Activated naive CD4-positive, alpha-beta T cell treated with anti-CD3 and anti-CD28 coated beads, Interleukin-2, amount 50 U/mL, for 24 hours (primary cell): ENCODE results near the gene RPL22.

ENCODE experiments used
- H3K27ac Mint-ChIP-seq: one replicate; pipeline ENCODE4 v1.8.0; 2021; ENCODE audit warnings: mild to moderate bottlenecking, mixed read lengths
- H3K27me3 Mint-ChIP-seq: one replicate; pipeline ENCODE4 v1.8.0; 2021; ENCODE audit warnings: mixed read lengths
- H3K36me3 Mint-ChIP-seq: one replicate; pipeline ENCODE4 v1.8.0; 2021; ENCODE audit warnings: mixed read lengths
- H3K4me1 Mint-ChIP-seq: one replicate; pipeline ENCODE4 v1.8.0; 2021; ENCODE audit warnings: mixed read lengths
- H3K4me3 Mint-ChIP-seq: one replicate; pipeline ENCODE4 v1.8.0; 2021; ENCODE audit warnings: mild to moderate bottlenecking, mixed read lengths
- H3K9me3 Mint-ChIP-seq: one replicate; pipeline ENCODE4 v1.8.0; 2021; ENCODE audit warnings: mixed read lengths

The RPL22 gene

DNA sequence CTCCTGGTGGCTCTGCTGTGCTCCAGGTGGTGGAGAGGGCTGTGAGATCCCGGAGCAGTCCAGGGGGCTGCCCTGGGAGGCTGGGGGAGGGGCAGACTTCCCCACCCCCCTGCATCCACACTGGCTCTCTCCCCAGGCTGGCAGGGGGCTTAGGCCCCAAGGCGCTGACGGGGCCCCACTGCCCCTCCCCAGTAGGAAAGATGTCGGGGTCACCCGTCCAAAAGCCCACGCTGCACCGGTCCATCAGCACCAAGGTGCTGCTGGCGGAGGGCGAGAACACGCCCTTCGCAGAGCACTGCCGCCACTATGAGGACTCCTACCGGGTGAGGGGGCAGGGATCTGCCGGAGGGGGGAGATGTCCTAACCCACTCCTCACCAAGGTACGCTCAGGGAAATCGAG lies 12.3 kb upstream of the RPL22 start:
- Mint-ChIP-seq H3K4me1 (no peaks in the 10 kb centered on the region), H3K36me3 (no peaks in the 10 kb centered on the region), H3K4me3 (no peak overlapping the region), H3K9me3 (no peaks in the 10 kb centered on the region), H3K27ac (no peak overlapping the region), H3K27me3 (peaks cover 16% of the 10 kb centered on the region)

DNA sequence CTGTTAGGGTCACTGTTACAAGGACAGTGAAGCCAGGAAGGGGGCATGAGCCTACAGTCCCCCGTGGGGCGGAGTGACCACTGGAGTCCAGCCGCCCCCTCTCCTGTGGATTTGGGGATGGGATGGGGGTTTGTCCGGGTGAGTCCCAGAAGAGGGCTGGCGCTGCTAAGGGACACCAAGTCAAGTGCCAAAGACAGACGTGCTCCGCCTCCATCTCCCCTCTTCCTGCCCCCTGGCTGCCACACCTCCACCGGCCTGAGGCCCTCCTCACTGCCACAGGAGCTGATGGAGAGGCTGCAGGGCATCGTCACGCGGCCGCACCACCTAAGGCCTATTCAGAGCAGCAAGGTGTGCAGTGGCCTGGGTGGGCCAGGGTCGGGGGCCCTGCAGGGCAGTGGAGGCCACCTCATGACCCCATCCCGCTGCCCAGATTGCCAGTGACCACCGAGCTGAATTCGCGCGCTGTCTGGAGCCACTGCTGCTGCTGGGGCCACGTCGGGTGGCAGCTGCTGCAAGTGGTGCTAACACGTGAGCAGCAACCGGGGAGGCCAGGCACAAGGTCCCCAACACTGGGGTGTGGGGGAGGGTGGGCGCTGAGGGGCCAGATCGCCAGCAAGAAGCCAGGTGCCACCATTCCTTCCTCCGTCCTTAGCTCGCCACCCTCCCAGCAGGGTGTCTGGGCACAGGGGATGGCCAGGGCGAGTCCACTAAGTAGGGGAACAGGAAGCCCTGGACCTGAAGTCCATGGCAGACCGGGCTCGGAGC lies 11.4 kb upstream of the RPL22 start:
- H3K27ac Mint-ChIP-seq: no peak overlapping the region
- H3K27me3 Mint-ChIP-seq: peaks cover 17% of the 10 kb centered on the region
- no peaks in the 10 kb centered on the region for H3K36me3 Mint-ChIP-seq
- H3K4me3 Mint-ChIP-seq: no peak overlapping the region
- H3K4me1 Mint-ChIP-seq: no peaks in the 10 kb centered on the region
- no peaks in the 10 kb centered on the region for H3K9me3 Mint-ChIP-seq

DNA sequence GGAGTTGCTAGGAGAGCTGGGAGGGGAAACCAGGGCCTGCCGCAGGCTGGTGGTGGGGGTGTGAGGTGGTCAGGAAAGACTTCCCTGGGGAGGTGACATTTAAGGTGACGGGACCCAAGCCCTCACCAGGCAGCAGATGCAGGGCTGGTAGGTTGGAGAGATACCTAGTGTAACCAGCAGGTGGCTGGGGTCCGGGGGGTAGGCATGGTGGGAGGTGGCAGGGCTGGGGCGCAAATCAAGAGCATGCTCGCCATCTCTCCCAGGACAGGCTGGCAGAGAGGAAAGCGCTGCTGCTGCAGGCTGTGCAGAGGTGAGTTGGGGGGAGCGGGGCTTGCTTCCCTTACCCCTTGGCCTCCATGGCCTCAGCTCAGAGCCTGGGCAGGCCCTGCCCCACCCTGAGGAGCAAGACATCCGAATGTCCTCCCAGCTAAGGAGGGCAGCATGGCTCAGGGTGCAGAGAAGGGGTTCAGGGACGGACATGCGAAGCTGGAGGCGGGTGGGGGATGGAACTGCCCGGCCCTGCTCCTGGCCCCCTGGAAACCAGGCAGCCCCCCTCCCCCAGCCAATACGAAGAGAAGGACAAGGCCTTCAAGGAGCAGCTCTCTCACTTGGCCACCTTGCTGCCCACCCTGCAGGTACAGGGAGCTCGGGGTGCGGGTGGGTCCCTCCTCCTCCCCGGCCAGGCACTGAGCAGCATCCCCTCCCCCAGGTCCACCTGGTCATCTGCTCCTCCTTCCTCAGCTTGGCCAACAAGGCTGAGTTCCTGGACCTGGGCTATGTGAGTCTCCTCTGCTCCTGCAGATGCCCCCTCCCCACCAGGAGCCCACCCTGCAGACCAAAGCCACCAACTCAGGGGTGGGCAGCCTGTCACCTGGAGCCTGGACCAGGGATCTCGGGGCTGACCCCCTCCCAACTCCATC lies 10.5 kb upstream of the RPL22 start:
- Mint-ChIP-seq H3K27ac (no peak overlapping the region), H3K4me1 (no peaks in the 10 kb centered on the region), H3K36me3 (no peaks in the 10 kb centered on the region), H3K9me3 (no peaks in the 10 kb centered on the region), H3K27me3 (peaks cover 15% of the 10 kb centered on the region), H3K4me3 (peak overlapping the region; percentile 36)

GRCh38 chr1:6208723-6209660 lies 9.6 kb upstream of the RPL22 start:
- Mint-ChIP-seq H3K9me3 (no peaks in the 10 kb centered on the region), H3K36me3 (no peaks in the 10 kb centered on the region), H3K4me1 (peaks cover 3% of the 10 kb centered on the region), H3K4me3 (peak overlapping the region; percentile 36), H3K27me3 (peaks cover 15% of the 10 kb centered on the region), H3K27ac (no peak overlapping the region)

GRCh38 chr1:6207921-6208320 lies 8.5 kb upstream of the RPL22 start:
- H3K27ac Mint-ChIP-seq: no peak overlapping the region
- peaks cover 3% of the 10 kb centered on the region for H3K4me1 Mint-ChIP-seq
- H3K9me3 Mint-ChIP-seq: no peaks in the 10 kb centered on the region
- H3K27me3 Mint-ChIP-seq: peaks cover 15% of the 10 kb centered on the region
- no peaks in the 10 kb centered on the region for H3K36me3 Mint-ChIP-seq
- no peak overlapping the region for H3K4me3 Mint-ChIP-seq

- H3K27me3 Mint-ChIP-seq: peaks cover 15% of the 10 kb centered on the region
- peaks cover 3% of the 10 kb centered on the region for H3K4me1 Mint-ChIP-seq
- H3K4me3 Mint-ChIP-seq: peak overlapping the region; percentile 63
These were observed 7.9 kb upstream of the RPL22 start for GRCh38 chr1:6207075-6207885.

GRCh38 chr1:6206520-6206855 lies 7.1 kb upstream of the RPL22 start:
- Mint-ChIP-seq H3K4me3 (peak overlapping the region; percentile 63), H3K4me1 (peaks cover 3% of the 10 kb centered on the region), H3K9me3 (no peaks in the 10 kb centered on the region), H3K36me3 (no peaks in the 10 kb centered on the region), H3K27me3 (peaks cover 15% of the 10 kb centered on the region), H3K27ac (no peak overlapping the region)

More at GRCh38 chr1:6207075-6207885, 7.9 kb upstream of the RPL22 start:
- Mint-ChIP-seq H3K27ac (no peak overlapping the region), H3K36me3 (no peaks in the 10 kb centered on the region), H3K9me3 (no peaks in the 10 kb centered on the region)

GRCh38 chr1:6205849-6206519 lies 6.6 kb upstream of the RPL22 start, which contains the start of gene RNF207:
RNF207 (plus strand) TSS chr1:6206119; CDS start chr1:6206536, 417 bp downstream.
- Mint-ChIP-seq H3K36me3 (no peaks in the 10 kb centered on the region), H3K27ac (no peak within 1 kb of the TSS), H3K4me1 (peaks cover 5% of the 10 kb centered on the region), H3K9me3 (no peaks in the 10 kb centered on the region), H3K4me3 (peak within 1 kb of the TSS; percentile 80), H3K27me3 (peaks cover 15% of the 10 kb centered on the region)

DNA sequence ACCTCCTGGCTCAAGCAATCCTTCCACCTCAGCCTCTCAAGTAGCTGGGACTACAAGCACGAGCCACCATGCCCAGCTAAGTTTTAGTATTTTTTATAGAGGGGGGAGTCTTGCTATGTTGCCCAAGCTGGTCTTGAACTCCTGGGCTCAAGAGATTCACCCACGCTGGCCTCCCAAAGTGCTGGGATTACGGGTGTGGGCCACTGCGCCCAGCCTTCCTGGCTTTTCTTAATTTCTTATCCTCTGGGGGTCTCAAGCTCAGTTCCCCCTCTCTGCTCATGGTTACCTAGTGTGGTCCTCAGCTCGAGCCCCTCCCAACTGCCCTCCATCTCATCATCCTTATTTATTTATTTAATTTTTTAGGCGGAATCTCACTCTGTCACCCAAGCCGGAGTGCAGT lies 2.9 kb upstream of the RPL22 start:
- H3K4me3 Mint-ChIP-seq: peak overlapping the region; percentile 7
- peaks cover 12% of the 10 kb centered on the region for H3K36me3 Mint-ChIP-seq
- no peaks in the 10 kb centered on the region for H3K9me3 Mint-ChIP-seq
- peaks cover 36% of the 10 kb centered on the region for H3K4me1 Mint-ChIP-seq
- H3K27me3 Mint-ChIP-seq: peaks cover 5% of the 10 kb centered on the region
- H3K27ac Mint-ChIP-seq: no peak overlapping the region

DNA sequence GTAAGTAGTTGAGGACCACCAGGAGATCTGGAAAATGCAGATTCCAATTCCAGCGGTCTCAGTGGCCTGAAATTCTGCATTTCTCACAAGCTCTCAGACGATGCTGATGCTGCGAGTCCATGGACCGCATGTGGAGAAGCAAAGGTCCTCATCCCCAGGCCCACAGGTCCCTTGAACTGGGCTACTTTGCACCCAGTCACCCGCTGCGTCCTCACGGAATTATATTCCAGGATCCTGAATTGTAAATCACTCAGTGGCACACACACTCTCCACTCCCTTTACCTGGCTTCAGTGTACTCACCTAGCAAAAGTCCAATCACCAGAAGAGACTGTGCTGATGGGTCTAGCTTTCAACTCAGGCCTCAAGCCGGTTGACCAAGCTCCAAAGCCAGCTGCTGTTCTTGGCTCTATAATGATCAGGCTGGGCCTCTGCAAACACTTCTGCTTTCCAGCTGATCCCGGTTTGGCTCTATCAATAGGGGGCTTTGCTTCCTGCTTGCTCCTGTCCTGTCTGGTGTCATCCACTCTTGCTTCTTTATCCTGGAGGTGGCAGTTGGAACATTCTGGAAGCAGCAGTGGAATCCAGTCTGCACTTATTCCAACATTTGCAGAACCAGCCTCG lies 904 bp upstream of the RPL22 start:
- peak overlapping the region; percentile 100 for H3K4me3 Mint-ChIP-seq
- H3K4me1 Mint-ChIP-seq: peaks cover 48% of the 10 kb centered on the region
- H3K9me3 Mint-ChIP-seq: no peaks in the 10 kb centered on the region
- H3K27me3 Mint-ChIP-seq: peaks cover 1% of the 10 kb centered on the region
- peak overlapping the region; percentile 98 for H3K27ac Mint-ChIP-seq
- H3K36me3 Mint-ChIP-seq: peaks cover 19% of the 10 kb centered on the region

GRCh38 chr1:6198646-6199297 lies 623 bp downstream of the RPL22 start:
- Mint-ChIP-seq H3K27ac (peak overlapping the region; percentile 98), H3K4me1 (peaks cover 49% of the 10 kb centered on the region), H3K4me3 (peak overlapping the region; percentile 100), H3K36me3 (peaks cover 19% of the 10 kb centered on the region), H3K27me3 (no peaks in the 10 kb centered on the region), H3K9me3 (no peaks in the 10 kb centered on the region)

GRCh38 chr1:6197746-6198427 lies 1.5 kb downstream of the RPL22 start:
- peaks cover 21% of the 10 kb centered on the region for H3K36me3 Mint-ChIP-seq
- H3K4me1 Mint-ChIP-seq: peaks cover 51% of the 10 kb centered on the region
- H3K4me3 Mint-ChIP-seq: peak overlapping the region; percentile 100
- H3K27me3 Mint-ChIP-seq: no peaks in the 10 kb centered on the region
- peak overlapping the region; percentile 98 for H3K27ac Mint-ChIP-seq
- no peaks in the 10 kb centered on the region for H3K9me3 Mint-ChIP-seq

DNA sequence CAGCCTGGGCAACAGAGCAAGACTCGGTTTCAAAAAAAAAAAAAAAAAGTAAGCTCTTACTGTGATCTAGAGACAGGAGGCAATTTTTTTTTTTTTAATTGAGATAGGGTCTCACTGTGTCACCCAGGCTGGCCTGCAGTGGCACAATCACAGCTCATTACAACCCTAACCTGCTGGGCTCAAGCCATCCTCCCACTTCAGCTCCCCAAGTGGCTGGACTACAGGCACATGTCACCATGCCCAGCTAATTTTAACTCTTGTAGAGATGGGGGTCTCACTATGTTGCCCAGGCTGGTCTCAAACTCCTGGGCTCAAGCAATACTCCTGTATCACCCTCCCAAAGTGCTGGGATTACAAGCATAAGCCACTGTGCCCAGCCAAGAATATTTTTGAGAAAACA lies 7.4 kb downstream of the RPL22 start:
- H3K9me3 Mint-ChIP-seq: no peaks in the 10 kb centered on the region
- H3K36me3 Mint-ChIP-seq: peaks cover 16% of the 10 kb centered on the region
- H3K4me3 Mint-ChIP-seq: no peak overlapping the region
- H3K27me3 Mint-ChIP-seq: no peaks in the 10 kb centered on the region
- H3K4me1 Mint-ChIP-seq: peaks cover 33% of the 10 kb centered on the region
- H3K27ac Mint-ChIP-seq: no peak overlapping the region
